Activated CD8-positive, alpha-beta memory T cell treated with anti-CD3 and anti-CD28 coated beads, Interleukin-2, amount 10 ng/mL, durations not matched to agents 7 days and 5 days (primary cell): ENCODE measurements around the gene ACAP3. TPM values are rescaled to one million over a fixed set of nuclear protein-coding genes. Genes with fewer than 3 reads are reported as not detected.

Experiments
- ATAC-seq: fragments of 150-1000 bp; cut with Tn5 transposase; one replicate; pipeline ENCODE4 v1.10.0; 2021; ENCODE audit warnings: moderate library complexity
- CTCF ChIA-PET: fragments of 350-600 bp; sonication (Branson Sonifier 250); formaldehyde crosslinking; loops from one replicate; lab custom pipeline; 2021; ENCODE audit warnings: antibody characterized with exemption; lab: Charles Lee
- DNase-seq: peaks from one replicate; pipeline ENCODE4 v3.0.0-alpha.2; 2020
- H3K27ac Mint-ChIP-seq: one replicate; pipeline ENCODE4 v1.8.0; 2021; ENCODE audit warnings: mild to moderate bottlenecking, mixed read lengths
- H3K27me3 Mint-ChIP-seq: one replicate; pipeline ENCODE4 v1.8.0; 2021; ENCODE audit warnings: mixed read lengths
- H3K36me3 Mint-ChIP-seq: one replicate; pipeline ENCODE4 v1.8.0; 2021; ENCODE audit warnings: mild to moderate bottlenecking, mixed read lengths
- H3K4me1 Mint-ChIP-seq: one replicate; pipeline ENCODE4 v1.8.0; 2021; ENCODE audit warnings: mixed read lengths
- H3K4me3 Mint-ChIP-seq: one replicate; pipeline ENCODE4 v1.8.0; 2021; ENCODE audit warnings: mild to moderate bottlenecking, moderate library complexity, mixed read lengths
- H3K9me3 Mint-ChIP-seq: one replicate; pipeline ENCODE4 v1.8.0; 2022; ENCODE audit warnings: low read depth, mixed read lengths
- total RNA-seq, 2 experiments: library from RNA; stranded (reverse); gene quantifications; one replicate each; pipeline ENCODE4 v1.2.3, GENCODE V29; 2021

ACAP3 gene
- total RNA-seq, 2 experiments from 2014 or later, result 71.7 to 99.9 TPM

- CTCF ChIA-PET, result no interaction called here
- ATAC-seq (no peak), DNase-seq (no peak)
- H3K4me1 Mint-ChIP-seq, result peaks cover 2% of the 10 kb centered on the region
- H3K9me3 Mint-ChIP-seq, result peaks cover 3% of the 10 kb centered on the region
- H3K27ac Mint-ChIP-seq, result no peak overlapping the region
- no peaks in the 10 kb centered on the region for H3K27me3 Mint-ChIP-seq
- peaks cover 12% of the 10 kb centered on the region for H3K36me3 Mint-ChIP-seq
- H3K4me3 Mint-ChIP-seq, result no peak overlapping the region
These were observed 33.2 kb upstream of the ACAP3 start for GRCh38 chr1:1340791-1341548.

- DNase-seq, result no peak
- H3K9me3 Mint-ChIP-seq, result peaks cover 3% of the 10 kb centered on the region
- no peaks in the 10 kb centered on the region for H3K27me3 Mint-ChIP-seq
- H3K27ac Mint-ChIP-seq, result no peak overlapping the region
- no peak overlapping the region for H3K4me3 Mint-ChIP-seq
- H3K4me1 Mint-ChIP-seq, result peaks cover 2% of the 10 kb centered on the region
- ATAC-seq, result no peak
- peaks cover 12% of the 10 kb centered on the region for H3K36me3 Mint-ChIP-seq
- CTCF ChIA-PET, result interaction anchor here (1.4 kb wide), 1 partner anchor 32 kb away, joined by 3 read pairs; no protein-coding TSS in a partner anchor
These were observed 32.5 kb upstream of the ACAP3 start for GRCh38 chr1:1340185-1340584.

- ATAC-seq, result no peak
These were observed 30.5 kb upstream of the ACAP3 start for GRCh38 chr1:1338278-1338677.

GRCh38 chr1:1337793-1338147 lies 30.0 kb upstream of the ACAP3 start:
- peak; percentile 71 for ATAC-seq
- H3K4me1 Mint-ChIP-seq, result no peaks in the 10 kb centered on the region
- H3K36me3 Mint-ChIP-seq, result peaks cover 12% of the 10 kb centered on the region
- CTCF ChIA-PET, result no interaction called here
- H3K9me3 Mint-ChIP-seq, result peaks cover 3% of the 10 kb centered on the region
- no peak overlapping the region for H3K27ac Mint-ChIP-seq
- no peak for DNase-seq
- no peak overlapping the region for H3K4me3 Mint-ChIP-seq
- H3K27me3 Mint-ChIP-seq, result no peaks in the 10 kb centered on the region

More at GRCh38 chr1:1338278-1338677, 30.5 kb upstream of the ACAP3 start:
- Mint-ChIP-seq H3K4me3 (no peak overlapping the region), H3K9me3 (peaks cover 3% of the 10 kb centered on the region), H3K4me1 (no peaks in the 10 kb centered on the region), H3K27me3 (no peaks in the 10 kb centered on the region), H3K27ac (no peak overlapping the region), H3K36me3 (peaks cover 12% of the 10 kb centered on the region)
- no peak for DNase-seq
- CTCF ChIA-PET, result no interaction called here

- H3K36me3 Mint-ChIP-seq, result peaks cover 12% of the 10 kb centered on the region
- peaks cover 3% of the 10 kb centered on the region for H3K9me3 Mint-ChIP-seq
- CTCF ChIA-PET, result no interaction called here
- DNase-seq (no peak), ATAC-seq (no peak)
- no peaks in the 10 kb centered on the region for H3K4me1 Mint-ChIP-seq
- no peak overlapping the region for H3K27ac Mint-ChIP-seq
- H3K4me3 Mint-ChIP-seq, result no peak overlapping the region
- no peaks in the 10 kb centered on the region for H3K27me3 Mint-ChIP-seq
These were observed 29.4 kb upstream of the ACAP3 start for GRCh38 chr1:1336931-1337792.

GRCh38 chr1:1336446-1336845 lies 28.7 kb upstream of the ACAP3 start:
- peaks cover 11% of the 10 kb centered on the region for H3K36me3 Mint-ChIP-seq
- DNase-seq, result no peak
- no peaks in the 10 kb centered on the region for H3K27me3 Mint-ChIP-seq
- H3K27ac Mint-ChIP-seq, result no peak overlapping the region
- CTCF ChIA-PET, result no interaction called here
- H3K4me1 Mint-ChIP-seq, result no peaks in the 10 kb centered on the region
- H3K9me3 Mint-ChIP-seq, result peaks cover 3% of the 10 kb centered on the region
- no peak for ATAC-seq
- no peak overlapping the region for H3K4me3 Mint-ChIP-seq

- DNase-seq, result no peak
- CTCF ChIA-PET, result no interaction called here
- no peak for ATAC-seq
- H3K27me3 Mint-ChIP-seq, result no peaks in the 10 kb centered on the region
- no peaks in the 10 kb centered on the region for H3K4me1 Mint-ChIP-seq
- H3K36me3 Mint-ChIP-seq, result peaks cover 5% of the 10 kb centered on the region
- H3K4me3 Mint-ChIP-seq, result no peak overlapping the region
- H3K27ac Mint-ChIP-seq, result no peak overlapping the region
- peaks cover under 1% of the 10 kb centered on the region for H3K9me3 Mint-ChIP-seq
These were observed 28.1 kb upstream of the ACAP3 start for GRCh38 chr1:1335792-1336248.

GRCh38 chr1:1335283-1335682 lies 27.6 kb upstream of the ACAP3 start:
- Mint-ChIP-seq H3K27ac (no peak overlapping the region), H3K36me3 (no peaks in the 10 kb centered on the region), H3K4me1 (no peaks in the 10 kb centered on the region), H3K27me3 (no peaks in the 10 kb centered on the region), H3K4me3 (no peak overlapping the region), H3K9me3 (no peaks in the 10 kb centered on the region)
- CTCF ChIA-PET, result no interaction called here
- no peak for ATAC-seq
- DNase-seq, result no peak

GRCh38 chr1:1334835-1335234 lies 27.1 kb upstream of the ACAP3 start:
- no peaks in the 10 kb centered on the region for H3K27me3 Mint-ChIP-seq
- no peak for ATAC-seq
- H3K36me3 Mint-ChIP-seq, result no peaks in the 10 kb centered on the region
- no peaks in the 10 kb centered on the region for H3K4me1 Mint-ChIP-seq
- DNase-seq, result no peak
- no peak overlapping the region for H3K4me3 Mint-ChIP-seq
- CTCF ChIA-PET, result no interaction called here
- H3K27ac Mint-ChIP-seq, result no peak overlapping the region
- peaks cover 2% of the 10 kb centered on the region for H3K9me3 Mint-ChIP-seq

- H3K27me3 Mint-ChIP-seq, result no peaks in the 10 kb centered on the region
These were observed 26.0 kb upstream of the ACAP3 start for GRCh38 chr1:1333551-1334241.

GRCh38 chr1:1332774-1333480 lies 25.2 kb upstream of the ACAP3 start:
- CTCF ChIA-PET, result no interaction called here
- Mint-ChIP-seq H3K27ac (no peak overlapping the region), H3K36me3 (no peaks in the 10 kb centered on the region), H3K4me1 (no peaks in the 10 kb centered on the region), H3K27me3 (no peaks in the 10 kb centered on the region), H3K4me3 (no peak overlapping the region), H3K9me3 (peaks cover 3% of the 10 kb centered on the region)
- DNase-seq, result no peak
- ATAC-seq, result no peak

More at GRCh38 chr1:1333551-1334241, 26.0 kb upstream of the ACAP3 start:
- Mint-ChIP-seq H3K36me3 (no peaks in the 10 kb centered on the region), H3K9me3 (peaks cover 3% of the 10 kb centered on the region), H3K4me1 (no peaks in the 10 kb centered on the region), H3K4me3 (no peak overlapping the region), H3K27ac (no peak overlapping the region)
- CTCF ChIA-PET, result no interaction called here
- DNase-seq, result no peak
- ATAC-seq, result no peak

GRCh38 chr1:1332031-1332755 lies 24.5 kb upstream of the ACAP3 start:
- H3K36me3 Mint-ChIP-seq, result no peaks in the 10 kb centered on the region
- H3K27ac Mint-ChIP-seq, result no peak overlapping the region
- CTCF ChIA-PET, result no interaction called here
- DNase-seq, result no peak
- no peaks in the 10 kb centered on the region for H3K4me1 Mint-ChIP-seq
- no peaks in the 10 kb centered on the region for H3K27me3 Mint-ChIP-seq
- H3K4me3 Mint-ChIP-seq, result no peak overlapping the region
- peaks cover 3% of the 10 kb centered on the region for H3K9me3 Mint-ChIP-seq
- ATAC-seq, result no peak
